ENCODE measurements around the gene RSPO1.

- TF ChIP-seq EGR1 (IDR thresholded peaks at IDR 0.05) (no peak), ZBTB7A (IDR thresholded peaks at IDR 0.05; ENCODE audit: low read depth) (no peak), EP300 (IDR thresholded peaks at IDR 0.05; ENCODE audit: borderline replicate concordance) (no peak), YY1 (IDR thresholded peaks at IDR 0.05; ENCODE audit: low read depth) (no peak), TAF1 (IDR thresholded peaks at IDR 0.05; ENCODE audit: low read depth) (no peak), CEBPB (IDR thresholded peaks at IDR 0.05) (no peak), RAD21 (IDR thresholded peaks at IDR 0.05; ENCODE audit: low read depth) (no peak), NFIC (IDR thresholded peaks at IDR 0.05) (no peak)
- TF ChIP-seq, protein P1, sequence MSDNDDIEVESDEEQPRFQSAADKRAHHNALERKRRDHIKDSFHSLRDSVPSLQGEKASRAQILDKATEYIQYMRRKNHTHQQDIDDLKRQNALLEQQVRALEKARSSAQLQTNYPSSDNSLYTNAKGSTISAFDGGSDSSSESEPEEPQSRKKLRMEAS (IDR thresholded peaks at IDR 0.05) = no peak
- TF ChIP-seq, protein P2, sequence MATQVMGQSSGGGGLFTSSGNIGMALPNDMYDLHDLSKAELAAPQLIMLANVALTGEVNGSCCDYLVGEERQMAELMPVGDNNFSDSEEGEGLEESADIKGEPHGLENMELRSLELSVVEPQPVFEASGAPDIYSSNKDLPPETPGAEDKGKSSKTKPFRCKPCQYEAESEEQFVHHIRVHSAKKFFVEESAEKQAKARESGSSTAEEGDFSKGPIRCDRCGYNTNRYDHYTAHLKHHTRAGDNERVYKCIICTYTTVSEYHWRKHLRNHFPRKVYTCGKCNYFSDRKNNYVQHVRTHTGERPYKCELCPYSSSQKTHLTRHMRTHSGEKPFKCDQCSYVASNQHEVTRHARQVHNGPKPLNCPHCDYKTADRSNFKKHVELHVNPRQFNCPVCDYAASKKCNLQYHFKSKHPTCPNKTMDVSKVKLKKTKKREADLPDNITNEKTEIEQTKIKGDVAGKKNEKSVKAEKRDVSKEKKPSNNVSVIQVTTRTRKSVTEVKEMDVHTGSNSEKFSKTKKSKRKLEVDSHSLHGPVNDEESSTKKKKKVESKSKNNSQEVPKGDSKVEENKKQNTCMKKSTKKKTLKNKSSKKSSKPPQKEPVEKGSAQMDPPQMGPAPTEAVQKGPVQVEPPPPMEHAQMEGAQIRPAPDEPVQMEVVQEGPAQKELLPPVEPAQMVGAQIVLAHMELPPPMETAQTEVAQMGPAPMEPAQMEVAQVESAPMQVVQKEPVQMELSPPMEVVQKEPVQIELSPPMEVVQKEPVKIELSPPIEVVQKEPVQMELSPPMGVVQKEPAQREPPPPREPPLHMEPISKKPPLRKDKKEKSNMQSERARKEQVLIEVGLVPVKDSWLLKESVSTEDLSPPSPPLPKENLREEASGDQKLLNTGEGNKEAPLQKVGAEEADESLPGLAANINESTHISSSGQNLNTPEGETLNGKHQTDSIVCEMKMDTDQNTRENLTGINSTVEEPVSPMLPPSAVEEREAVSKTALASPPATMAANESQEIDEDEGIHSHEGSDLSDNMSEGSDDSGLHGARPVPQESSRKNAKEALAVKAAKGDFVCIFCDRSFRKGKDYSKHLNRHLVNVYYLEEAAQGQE (IDR thresholded peaks at IDR 0.05; ENCODE audit: low read depth) = no peak
These were observed 555 bp upstream of the RSPO1 start for GRCh38 chr1:37634992-37635902.

Measured in Ishikawa (cell line).